BLaER1 (cell line): ENCODE measurements around the gene TNPO2.
"Not testable (repeated sequence)": the region's sequence is repeated elsewhere in the genome, so short reads cannot be mapped to it uniquely, and the experiment has no call there.

Source experiments
- H3K27ac ChIP-seq: shearing (Covaris generic); formaldehyde crosslinking; 2 replicates; pipeline ENCODE4 v1.8.1; 2022
- H3K27me3 ChIP-seq: shearing (Covaris generic); formaldehyde crosslinking; 2 replicates; pipeline ENCODE4 v1.8.1; 2022
- H3K36me3 ChIP-seq: shearing (Covaris generic); formaldehyde crosslinking; 2 replicates; pipeline ENCODE4 v1.8.1; 2022
- H3K4me1 ChIP-seq: shearing (Covaris generic); formaldehyde crosslinking; 2 replicates; pipeline ENCODE4 v1.8.1; 2022
- H3K4me2 ChIP-seq: shearing (Covaris generic); formaldehyde crosslinking; 2 replicates; pipeline ENCODE4 v1.8.1; 2022
- H3K4me3 ChIP-seq: shearing (Covaris generic); formaldehyde crosslinking; 2 replicates; pipeline ENCODE4 v1.8.1; 2022
- H3K9ac ChIP-seq: shearing (Covaris generic); formaldehyde crosslinking; 2 replicates; pipeline ENCODE4 v1.8.1; 2022
- H3K9me3 ChIP-seq: shearing (Covaris generic); formaldehyde crosslinking; 2 replicates; pipeline ENCODE4 v1.8.1; 2022
- H4K20me1 ChIP-seq: shearing (Covaris generic); formaldehyde crosslinking; 2 replicates; pipeline ENCODE4 v1.8.1; 2022
- Cebpa-rat ChIP-seq: shearing (Covaris generic); IDR thresholded peaks from 2 replicates; pipeline ENCODE4 v1.8.1; 2022

Gene TNPO2

DNA sequence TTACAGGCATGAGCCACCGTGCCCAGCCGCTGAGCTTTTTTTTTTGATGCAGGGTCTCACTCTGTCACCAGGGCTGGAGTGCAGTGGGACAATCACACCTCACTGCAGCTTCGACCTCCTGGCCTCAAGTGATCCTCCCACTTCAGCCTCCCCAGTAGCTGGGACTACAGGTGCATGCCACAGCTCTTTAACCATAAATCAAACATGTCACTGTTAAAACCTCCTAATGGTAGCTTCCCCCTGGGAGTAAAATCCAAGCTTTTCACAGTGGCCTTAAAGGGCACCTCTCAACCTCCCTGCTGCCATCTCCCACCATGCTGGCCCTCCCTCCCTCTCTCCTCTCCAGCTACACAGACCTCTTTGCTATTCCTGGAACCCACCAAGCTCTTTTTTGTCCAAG is 37.9 kb downstream of the TNPO2 start:
- no peaks in the 10 kb centered on the region for H3K27me3 ChIP-seq
- peaks cover 68% of the 10 kb centered on the region for H3K4me1 ChIP-seq
- no peaks in the 10 kb centered on the region for H3K9me3 ChIP-seq
- no peak overlapping the region for H3K4me3 ChIP-seq
- peak overlapping the region; percentile 88 for H3K27ac ChIP-seq
- H4K20me1 ChIP-seq: peaks cover 4% of the 10 kb centered on the region
- H3K9ac ChIP-seq: peak overlapping the region; percentile 24; the same call in 1 of the 2 replicates
- H3K4me2 ChIP-seq: peak overlapping the region; percentile 98
- no peaks in the 10 kb centered on the region for H3K36me3 ChIP-seq
- TF ChIP-seq Cebpa-rat: no peak

DNA sequence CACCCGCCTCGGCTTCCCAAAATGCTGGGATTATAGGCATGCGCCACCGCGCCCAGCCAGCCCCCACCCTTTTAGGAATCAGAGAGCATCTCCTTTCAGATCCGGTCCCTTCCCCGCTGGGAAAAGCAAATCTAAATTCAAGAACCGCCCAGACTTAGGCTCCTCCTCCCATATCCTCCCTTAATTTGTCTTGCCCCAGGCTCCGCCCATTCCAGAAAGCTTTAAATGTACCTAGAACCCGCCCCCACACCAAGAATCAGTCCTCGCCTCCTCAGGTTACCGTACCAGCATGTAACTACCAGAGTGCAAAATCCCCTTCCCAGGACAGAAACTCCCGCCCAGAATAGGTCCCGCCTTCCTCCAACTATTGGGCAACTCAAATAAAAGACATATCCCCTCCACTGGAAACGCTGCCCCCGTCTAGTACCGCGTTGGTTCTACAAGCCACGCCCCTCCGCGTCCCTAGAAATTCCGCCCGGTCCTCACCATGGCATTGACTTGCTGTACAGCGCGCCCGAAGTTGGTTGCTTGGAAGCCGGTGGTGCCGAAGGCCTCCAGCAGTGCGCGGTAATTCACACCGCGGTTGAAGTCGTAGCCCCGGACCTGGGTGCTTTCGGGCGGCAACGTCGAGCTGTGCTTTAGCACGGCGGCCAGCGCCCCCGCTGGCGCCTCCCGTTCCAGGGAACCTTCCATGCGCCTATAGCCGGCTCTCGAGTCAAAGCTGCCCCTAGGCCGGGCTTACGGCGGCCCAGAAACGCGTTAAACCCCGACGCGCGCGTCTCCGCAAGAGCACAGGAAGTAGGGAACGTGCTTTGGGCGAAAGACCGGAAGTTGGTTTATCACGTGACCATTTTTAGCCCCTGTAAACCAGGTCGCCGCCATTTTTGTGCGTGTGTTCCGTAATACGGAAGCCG is 42.4 kb downstream of the TNPO2 start, which contains the start of gene DHPS:
TSS of gene DHPS (minus strand) at position 807 of the 914 bp plus-strand sequence. CDS start at position 693, 114 bp downstream.
- peak within 1 kb of the TSS; percentile 99 for H3K27ac ChIP-seq
- H3K4me1 ChIP-seq: peaks cover 43% of the 10 kb centered on the region
- H4K20me1 ChIP-seq: peaks cover 35% of the 10 kb centered on the region
- no peaks in the 10 kb centered on the region for H3K27me3 ChIP-seq
- H3K4me3 ChIP-seq: peak within 1 kb of the TSS; percentile 78
- peaks cover 39% of the 10 kb centered on the region for H3K36me3 ChIP-seq
- H3K4me2 ChIP-seq: peak within 1 kb of the TSS; percentile 79
- H3K9ac ChIP-seq: peak within 1 kb of the TSS; percentile 98
- H3K9me3 ChIP-seq: no peaks in the 10 kb centered on the region
- TF ChIP-seq Cebpa-rat: peak; percentile 96

DNA sequence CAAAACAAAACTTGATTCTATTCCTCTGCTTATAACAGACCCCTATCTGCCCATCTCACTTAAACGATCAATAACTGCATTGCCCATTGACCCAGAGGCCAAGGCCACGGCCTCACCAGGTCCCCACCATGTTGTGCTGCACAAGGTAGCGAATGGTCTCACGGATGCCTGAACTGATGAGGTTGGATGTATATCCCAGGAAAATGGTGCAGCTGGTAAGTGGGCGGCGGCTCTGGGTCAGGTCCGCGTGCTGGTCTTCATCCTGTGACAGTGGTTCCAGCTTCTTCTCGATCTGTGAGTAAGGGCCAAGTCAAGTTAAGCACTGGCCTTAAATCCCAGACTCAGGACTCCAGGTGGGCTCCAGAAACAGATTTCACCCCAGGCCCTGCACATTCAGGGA is 43.7 kb downstream of the TNPO2 start:
- Histone ChIP-seq H3K36me3 (peaks cover 52% of the 10 kb centered on the region), H3K4me1 (peaks cover 34% of the 10 kb centered on the region), H3K9me3 (no peaks in the 10 kb centered on the region), H3K4me3 (peak overlapping the region; percentile 78), H3K27me3 (no peaks in the 10 kb centered on the region), H3K9ac (peak overlapping the region; percentile 46; the same call in 1 of the 2 replicates), H3K4me2 (peak overlapping the region; percentile 79), H3K27ac (no peak overlapping the region), H4K20me1 (peaks cover 48% of the 10 kb centered on the region)
- TF ChIP-seq Cebpa-rat: no peak

DNA sequence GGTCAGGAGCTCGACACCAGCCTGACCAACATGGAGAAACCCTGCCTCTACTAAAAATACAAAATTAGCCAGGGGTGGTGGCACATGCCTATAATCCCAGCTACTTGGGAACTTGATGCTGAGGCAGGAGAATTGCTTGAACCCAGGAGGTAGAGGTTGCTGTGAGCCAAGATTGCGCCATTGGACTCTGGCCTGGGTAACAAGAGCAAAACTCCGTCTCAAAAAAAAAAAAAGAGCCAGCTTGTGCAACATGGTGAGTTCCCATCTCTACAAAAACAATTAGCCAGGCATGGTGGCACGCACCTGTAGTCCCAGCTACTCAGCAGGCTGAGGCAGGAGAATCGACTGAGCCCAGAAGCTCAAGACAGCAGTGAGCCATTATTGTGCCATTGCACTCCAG is 45.7 kb downstream of the TNPO2 start:
- peaks cover 65% of the 10 kb centered on the region for H4K20me1 ChIP-seq
- H3K36me3 ChIP-seq: peaks cover 72% of the 10 kb centered on the region

DNA sequence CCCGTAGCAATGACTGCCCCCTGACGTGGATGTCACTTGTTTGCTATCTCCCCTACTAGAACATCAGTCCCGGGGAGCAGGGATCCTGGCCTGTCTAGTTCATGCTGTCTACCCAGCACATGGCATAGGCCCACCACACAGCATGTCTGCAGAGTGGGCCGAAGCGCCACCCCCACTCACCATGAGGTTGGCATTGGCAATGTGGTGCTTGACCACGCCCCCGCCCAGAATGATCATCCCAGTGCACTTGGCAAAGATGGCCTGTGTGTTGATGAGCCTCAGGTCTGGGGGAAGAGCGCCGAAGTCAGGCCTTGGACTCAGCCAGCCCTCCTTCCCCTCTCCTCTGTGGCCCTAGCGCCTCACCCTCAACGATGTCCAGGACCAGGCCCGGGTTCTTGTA is 46.8 kb downstream of the TNPO2 start:
- no peak for TF ChIP-seq Cebpa-rat
- no peak overlapping the region for H3K4me3 ChIP-seq
- no peak overlapping the region for H3K27ac ChIP-seq
- no peak overlapping the region for H3K9ac ChIP-seq
- H3K4me1 ChIP-seq: peaks cover 20% of the 10 kb centered on the region
- no peak overlapping the region for H3K4me2 ChIP-seq
- peaks cover 74% of the 10 kb centered on the region for H4K20me1 ChIP-seq
- peaks cover 81% of the 10 kb centered on the region for H3K36me3 ChIP-seq
- no peaks in the 10 kb centered on the region for H3K27me3 ChIP-seq
- no peaks in the 10 kb centered on the region for H3K9me3 ChIP-seq

More for the DNA sequence above, 45.7 kb downstream of the TNPO2 start:
- H3K4me2 ChIP-seq, H3K27ac ChIP-seq, H3K9me3 ChIP-seq, H3K9ac ChIP-seq, H3K27me3 ChIP-seq, H3K4me3 ChIP-seq: not testable (repeated sequence)
- H3K4me1 ChIP-seq: peaks cover 28% of the 10 kb centered on the region

DNA sequence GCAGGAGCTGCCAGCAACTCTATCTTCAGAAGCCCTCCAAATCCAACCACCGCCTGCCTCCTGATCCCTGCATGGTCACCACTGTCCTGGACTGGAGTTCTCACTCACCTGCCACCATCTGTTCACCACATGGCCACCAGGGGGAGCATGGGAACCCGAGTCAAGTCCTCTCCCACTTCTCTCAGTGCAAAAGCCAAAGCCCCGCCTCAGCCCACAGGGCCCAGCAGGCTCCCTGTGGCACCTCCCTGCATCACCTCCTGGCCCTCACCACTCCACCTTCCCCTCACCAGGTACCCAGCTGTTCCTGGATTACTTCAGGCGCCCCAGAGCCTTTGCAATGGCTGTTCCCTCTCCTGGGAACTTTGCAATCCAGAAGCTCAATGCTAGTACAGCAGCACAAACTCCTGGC is 47.3 kb downstream of the TNPO2 start:
- Histone ChIP-seq H3K27ac (no peak overlapping the region), H3K9me3 (no peaks in the 10 kb centered on the region), H3K9ac (0 out of 2 replicates have a peak overlapping the region, but pooled peaks have one; percentile 24), H3K27me3 (no peaks in the 10 kb centered on the region), H3K36me3 (peaks cover 85% of the 10 kb centered on the region), H3K4me1 (peaks cover 20% of the 10 kb centered on the region), H4K20me1 (peaks cover 74% of the 10 kb centered on the region), H3K4me2 (no peak overlapping the region), H3K4me3 (no peak overlapping the region)
- TF ChIP-seq Cebpa-rat: no peak

GRCh38 chr19:12675940-12676339 is 47.8 kb downstream of the TNPO2 start:
- Histone ChIP-seq H3K36me3 (peaks cover 85% of the 10 kb centered on the region), H3K27me3 (no peaks in the 10 kb centered on the region), H4K20me1 (peaks cover 72% of the 10 kb centered on the region), H3K9me3 (no peaks in the 10 kb centered on the region), H3K4me2 (no peak overlapping the region), H3K4me1 (peaks cover 20% of the 10 kb centered on the region), H3K27ac (no peak overlapping the region), H3K4me3 (no peak overlapping the region), H3K9ac (0 out of 2 replicates have a peak overlapping the region, but pooled peaks have one; percentile 24)
- no peak for TF ChIP-seq Cebpa-rat

DNA sequence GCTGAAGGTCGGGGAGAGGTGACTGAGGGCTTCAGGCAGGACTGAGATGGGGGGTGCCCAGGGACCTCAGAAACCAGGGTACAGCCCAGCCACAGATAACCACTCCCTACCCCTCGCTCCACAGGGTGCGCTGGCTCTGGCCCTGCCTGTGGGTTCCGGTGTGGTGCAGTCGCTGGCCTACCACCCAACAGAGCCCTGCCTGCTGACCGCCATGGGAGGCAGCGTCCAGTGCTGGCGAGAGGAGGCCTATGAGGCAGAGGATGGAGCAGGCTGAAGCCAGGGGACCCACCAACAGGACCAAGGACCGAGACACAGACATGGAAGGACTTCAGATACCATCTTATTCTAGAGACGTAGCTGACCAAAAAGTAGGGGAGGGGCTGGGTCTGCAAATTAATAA is 48.3 kb downstream of the TNPO2 start:
- peaks cover 21% of the 10 kb centered on the region for H3K4me1 ChIP-seq
- no peak overlapping the region for H3K9ac ChIP-seq
- H3K9me3 ChIP-seq: no peaks in the 10 kb centered on the region
- TF ChIP-seq Cebpa-rat: no peak
- H3K27ac ChIP-seq: no peak overlapping the region
- no peaks in the 10 kb centered on the region for H3K27me3 ChIP-seq
- no peak overlapping the region for H3K4me2 ChIP-seq
- H3K36me3 ChIP-seq: peaks cover 85% of the 10 kb centered on the region
- H4K20me1 ChIP-seq: peaks cover 66% of the 10 kb centered on the region
- H3K4me3 ChIP-seq: no peak overlapping the region

DNA sequence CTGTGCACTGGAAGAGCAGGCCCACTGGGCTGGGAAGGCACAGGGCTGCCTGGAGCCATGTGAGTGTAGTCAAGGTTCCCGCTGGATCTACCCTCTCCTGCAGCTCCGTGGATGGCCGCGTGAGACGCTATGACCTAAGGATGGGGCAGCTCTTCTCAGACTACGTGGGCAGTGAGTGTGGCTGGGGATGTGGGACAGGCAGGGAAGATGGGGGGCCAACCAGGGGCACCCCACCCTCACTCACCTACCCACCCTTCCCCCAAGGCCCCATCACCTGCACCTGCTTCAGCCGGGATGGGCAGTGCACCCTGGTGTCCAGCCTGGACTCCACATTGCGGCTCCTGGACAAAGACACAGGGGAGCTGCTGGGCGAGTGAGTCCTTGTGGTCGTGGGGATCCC is 51.0 kb downstream of the TNPO2 start:
- Histone ChIP-seq H4K20me1 (peaks cover 60% of the 10 kb centered on the region), H3K9ac (no peak overlapping the region), H3K27me3 (no peaks in the 10 kb centered on the region), H3K4me1 (peaks cover 26% of the 10 kb centered on the region), H3K4me2 (no peak overlapping the region), H3K27ac (no peak overlapping the region), H3K4me3 (no peak overlapping the region), H3K9me3 (no peaks in the 10 kb centered on the region), H3K36me3 (peaks cover 60% of the 10 kb centered on the region)
- TF ChIP-seq Cebpa-rat: no peak
